ENCODE data around the gene PLPPR3. TPM values are rescaled to one million over a fixed set of nuclear protein-coding genes. Genes with fewer than 3 reads are reported as not detected.

Gene PLPPR3
- total and polyA plus RNA-seq, 5 donors from 2014 or later = not detected

GRCh38 chr19:807627-808422 lies 13.9 kb downstream of the PLPPR3 start:
- Mint-ChIP-seq H3K36me3 (peaks cover 11% of the 10 kb centered on the region), H3K27ac (peak overlapping the region in 1 of 3 donors; percentile 26), H3K4me3 (peak overlapping the region in 2 of 4 donors; percentile 24 to 44), H3K27me3 (no peaks in the 10 kb centered on the region), H3K4me1 (peaks cover 0 to 25% (median 4%) of the 10 kb centered on the region in 4 donors), H3K9me3 (peaks cover 0 to 2% (median 0%) of the 10 kb centered on the region in 7 donors)
- no peak overlapping the region for H3K27ac ChIP-seq (ENCODE audit: insufficient read depth, low read length, poor library complexity, severe bottlenecking)
- no peak for ATAC-seq (ENCODE audit: low read depth in 2 of 2)
- DNase-seq = no peak
- H3K4me3 ChIP-seq (ENCODE audit: low read depth, low read length) = no peak overlapping the region
- no peaks in the 10 kb centered on the region for H3K9me3 ChIP-seq (ENCODE audit: control insufficient read depth in 2 of 2, low read length in 2 of 2)
- peaks cover 79% of the 10 kb centered on the region for H3K36me3 ChIP-seq (ENCODE audit: control insufficient read depth, insufficient read depth, low read length)
- peaks cover 9% of the 10 kb centered on the region for H3K4me1 ChIP-seq (ENCODE audit: control insufficient read depth, insufficient read depth, low read length, poor library complexity, severe bottlenecking)
- H3K27me3 ChIP-seq (ENCODE audit: control insufficient read depth, insufficient read depth, low read length) = no peaks in the 10 kb centered on the region

DNA sequence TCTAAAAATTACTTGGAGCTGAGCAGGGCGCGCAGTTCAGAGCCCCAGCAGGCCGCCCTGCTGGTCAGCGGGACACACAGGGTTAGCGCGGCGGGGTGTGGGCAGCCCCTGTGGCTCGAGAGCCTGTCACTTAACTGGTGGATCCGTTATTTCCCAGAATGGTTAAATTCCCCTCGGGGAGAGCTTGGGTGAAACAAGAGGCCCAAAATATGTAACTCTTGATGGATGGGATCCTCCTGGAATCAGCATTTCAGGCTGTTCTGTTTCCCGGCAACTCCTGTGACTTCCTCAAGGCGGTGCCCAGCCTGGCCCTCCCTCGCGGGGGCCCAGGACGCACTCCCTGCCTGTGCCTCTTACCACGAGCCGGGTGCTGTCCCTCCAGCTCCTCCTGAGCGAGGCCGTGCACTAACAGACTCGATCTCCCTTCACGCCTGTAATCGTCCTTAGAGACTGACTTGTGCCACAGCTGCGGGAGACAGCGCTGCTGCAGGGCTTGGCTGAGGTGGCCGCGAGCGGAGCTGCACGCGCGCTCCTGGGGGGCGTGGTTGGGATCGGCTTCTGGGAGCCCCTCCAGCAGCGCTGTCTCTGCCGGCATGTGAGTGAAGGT lies 14.8 kb downstream of the PLPPR3 start:
- H3K4me1 Mint-ChIP-seq = peaks cover 0 to 34% (median 8%) of the 10 kb centered on the region in 4 donors
- no peak for DNase-seq
- Histone ChIP-seq H3K4me1 (ENCODE audit: control insufficient read depth, insufficient read depth, low read length, poor library complexity, severe bottlenecking) (peaks cover 19% of the 10 kb centered on the region), H3K4me3 (ENCODE audit: low read depth, low read length) (no peak overlapping the region), H3K27me3 (ENCODE audit: control insufficient read depth, insufficient read depth, low read length) (no peaks in the 10 kb centered on the region), H3K36me3 (ENCODE audit: control insufficient read depth, insufficient read depth, low read length) (peaks cover 77% of the 10 kb centered on the region), H3K9me3 (ENCODE audit: control insufficient read depth in 2 of 2, low read length in 2 of 2) (no peaks in the 10 kb centered on the region), H3K27ac (ENCODE audit: insufficient read depth, low read length, poor library complexity, severe bottlenecking) (no peak overlapping the region)
- H3K27me3 Mint-ChIP-seq = no peaks in the 10 kb centered on the region
- peak overlapping the region in 1 of 4 donors; percentile 44 for H3K4me3 Mint-ChIP-seq
- H3K27ac Mint-ChIP-seq = no peak overlapping the region
- H3K9me3 Mint-ChIP-seq = peaks cover 0 to 2% (median 0%) of the 10 kb centered on the region in 7 donors
- H3K36me3 Mint-ChIP-seq = peaks cover 14% of the 10 kb centered on the region
- ATAC-seq (ENCODE audit: low read depth in 2 of 2) = no peak

GRCh38 chr19:805600-806550 lies 15.9 kb downstream of the PLPPR3 start:
- ATAC-seq (ENCODE audit: low read depth in 2 of 2) = no peak
- no peaks in the 10 kb centered on the region for H3K27me3 ChIP-seq (ENCODE audit: control insufficient read depth, insufficient read depth, low read length)
- H3K27ac Mint-ChIP-seq = no peak overlapping the region
- DNase-seq = no peak
- peaks cover 0 to 44% (median 11%) of the 10 kb centered on the region in 4 donors for H3K4me1 Mint-ChIP-seq
- no peaks in the 10 kb centered on the region for H3K9me3 ChIP-seq (ENCODE audit: control insufficient read depth in 2 of 2, low read length in 2 of 2)
- H3K4me3 Mint-ChIP-seq = no peak overlapping the region
- no peak overlapping the region for H3K4me3 ChIP-seq (ENCODE audit: low read depth, low read length)
- peaks cover 29% of the 10 kb centered on the region for H3K4me1 ChIP-seq (ENCODE audit: control insufficient read depth, insufficient read depth, low read length, poor library complexity, severe bottlenecking)
- H3K9me3 Mint-ChIP-seq = peaks cover 0 to 2% (median 0%) of the 10 kb centered on the region in 7 donors
- no peak overlapping the region for H3K27ac ChIP-seq (ENCODE audit: insufficient read depth, low read length, poor library complexity, severe bottlenecking)
- H3K36me3 Mint-ChIP-seq = peaks cover 14% of the 10 kb centered on the region
- H3K36me3 ChIP-seq (ENCODE audit: control insufficient read depth, insufficient read depth, low read length) = peaks cover 67% of the 10 kb centered on the region
- no peaks in the 10 kb centered on the region for H3K27me3 Mint-ChIP-seq

GRCh38 chr19:805166-805551 lies 16.6 kb downstream of the PLPPR3 start:
- Mint-ChIP-seq H3K4me1 (peaks cover 0 to 51% (median 16%) of the 10 kb centered on the region in 4 donors), H3K4me3 (peak overlapping the region in 1 of 4 donors; percentile 71), H3K36me3 (peaks cover 20% of the 10 kb centered on the region), H3K27me3 (no peaks in the 10 kb centered on the region), H3K27ac (no peak overlapping the region), H3K9me3 (peaks cover 0 to 2% (median 0%) of the 10 kb centered on the region in 7 donors)
- H3K4me3 ChIP-seq (ENCODE audit: low read depth, low read length) = no peak overlapping the region
- H3K36me3 ChIP-seq (ENCODE audit: control insufficient read depth, insufficient read depth, low read length) = peaks cover 62% of the 10 kb centered on the region
- DNase-seq = no peak
- no peak overlapping the region for H3K27ac ChIP-seq (ENCODE audit: insufficient read depth, low read length, poor library complexity, severe bottlenecking)
- peaks cover 36% of the 10 kb centered on the region for H3K4me1 ChIP-seq (ENCODE audit: control insufficient read depth, insufficient read depth, low read length, poor library complexity, severe bottlenecking)
- no peaks in the 10 kb centered on the region for H3K9me3 ChIP-seq (ENCODE audit: control insufficient read depth in 2 of 2, low read length in 2 of 2)
- ATAC-seq (ENCODE audit: low read depth in 2 of 2) = no peak
- H3K27me3 ChIP-seq (ENCODE audit: control insufficient read depth, insufficient read depth, low read length) = no peaks in the 10 kb centered on the region

GRCh38 chr19:804419-805165 lies 17.2 kb downstream of the PLPPR3 start:
- H3K36me3 Mint-ChIP-seq = peaks cover 23% of the 10 kb centered on the region
- Histone ChIP-seq H3K9me3 (ENCODE audit: control insufficient read depth in 2 of 2, low read length in 2 of 2) (no peaks in the 10 kb centered on the region), H3K36me3 (ENCODE audit: control insufficient read depth, insufficient read depth, low read length) (peaks cover 59% of the 10 kb centered on the region), H3K4me1 (ENCODE audit: control insufficient read depth, insufficient read depth, low read length, poor library complexity, severe bottlenecking) (peaks cover 42% of the 10 kb centered on the region), H3K4me3 (ENCODE audit: low read depth, low read length) (no peak overlapping the region), H3K27me3 (ENCODE audit: control insufficient read depth, insufficient read depth, low read length) (no peaks in the 10 kb centered on the region), H3K27ac (ENCODE audit: insufficient read depth, low read length, poor library complexity, severe bottlenecking) (no peak overlapping the region)
- no peaks in the 10 kb centered on the region for H3K27me3 Mint-ChIP-seq
- no peak overlapping the region for H3K27ac Mint-ChIP-seq
- DNase-seq (no peak), ATAC-seq (ENCODE audit: low read depth in 2 of 2) (no peak)
- peaks cover 0 to 2% (median 0%) of the 10 kb centered on the region in 7 donors for H3K9me3 Mint-ChIP-seq
- H3K4me1 Mint-ChIP-seq = peaks cover 0 to 56% (median 19%) of the 10 kb centered on the region in 4 donors
- peak overlapping the region in 1 of 4 donors; percentile 71 for H3K4me3 Mint-ChIP-seq

- H3K4me1 Mint-ChIP-seq = peaks cover 0 to 63% (median 21%) of the 10 kb centered on the region in 4 donors
Measured at GRCh38 chr19:803686-804418, 17.9 kb downstream of the PLPPR3 start.

More at GRCh38 chr19:803686-804418, 17.9 kb downstream of the PLPPR3 start:
- DNase-seq (no peak), ATAC-seq (ENCODE audit: low read depth in 2 of 2) (no peak)
- H3K4me1 ChIP-seq (ENCODE audit: control insufficient read depth, insufficient read depth, low read length, poor library complexity, severe bottlenecking) = peaks cover 49% of the 10 kb centered on the region
- H3K36me3 Mint-ChIP-seq = peaks cover 27% of the 10 kb centered on the region
- H3K27ac ChIP-seq (ENCODE audit: insufficient read depth, low read length, poor library complexity, severe bottlenecking) = no peak overlapping the region
- no peaks in the 10 kb centered on the region for H3K9me3 ChIP-seq (ENCODE audit: control insufficient read depth in 2 of 2, low read length in 2 of 2)
- peaks cover 0 to 2% (median 0%) of the 10 kb centered on the region in 7 donors for H3K9me3 Mint-ChIP-seq
- peak overlapping the region in 1 of 3 donors; percentile 20 for H3K27ac Mint-ChIP-seq
- H3K4me3 ChIP-seq (ENCODE audit: low read depth, low read length) = no peak overlapping the region
- H3K4me3 Mint-ChIP-seq = peak overlapping the region in 3 of 4 donors; percentile 27 to 41 (median 33)
- no peaks in the 10 kb centered on the region for H3K27me3 ChIP-seq (ENCODE audit: control insufficient read depth, insufficient read depth, low read length)
- peaks cover 51% of the 10 kb centered on the region for H3K36me3 ChIP-seq (ENCODE audit: control insufficient read depth, insufficient read depth, low read length)
- H3K27me3 Mint-ChIP-seq = no peaks in the 10 kb centered on the region

Measured in CD4-positive, CD25-positive, alpha-beta regulatory T cell (primary cell).